HG03095 (cell line): ENCODE data around the gene KEAP1.
"Not testable (repeated sequence)": the region's sequence is repeated elsewhere in the genome, so short reads cannot be mapped to it uniquely, and the experiment has no call there.

Experiments
- ATAC-seq: cut with Tn5 transposase; IDR thresholded peaks from one replicate; pipeline ENCODE4 v1.9.1; 2021; ENCODE audit warnings: moderate library complexity; ENCODE audit not compliant: unreplicated experiment

KEAP1 gene

GRCh38 chr19:10499550-10500246 lies 3.5 kb downstream of the KEAP1 start:
- ATAC-seq = no peak

GRCh38 chr19:10497371-10497770 lies 5.8 kb downstream of the KEAP1 start:
- no peak for ATAC-seq

- ATAC-seq = no peak
Measured at GRCh38 chr19:10491472-10492047, 11.6 kb downstream of the KEAP1 start.

GRCh38 chr19:10486551-10486950 lies 16.6 kb downstream of the KEAP1 start:
- no peak for ATAC-seq

GRCh38 chr19:10478903-10479384 lies 24.2 kb downstream of the KEAP1 start:
- ATAC-seq = no peak

- no peak for ATAC-seq
Measured at GRCh38 chr19:10478476-10478875, 24.7 kb downstream of the KEAP1 start.

- ATAC-seq = no peak
Measured at GRCh38 chr19:10474962-10475451, 28.1 kb downstream of the KEAP1 start.

- no peak for ATAC-seq
Measured at GRCh38 chr19:10473192-10473591, 30.0 kb downstream of the KEAP1 start.

- ATAC-seq = no peak
Measured at GRCh38 chr19:10471909-10472308, 31.2 kb downstream of the KEAP1 start.

GRCh38 chr19:10468133-10468532 lies 35.0 kb downstream of the KEAP1 start:
- ATAC-seq = no peak

- no peak for ATAC-seq
Measured at GRCh38 chr19:10467104-10467706, 36.0 kb downstream of the KEAP1 start.

- no peak for ATAC-seq
Measured at GRCh38 chr19:10464456-10464855, 38.7 kb downstream of the KEAP1 start.

GRCh38 chr19:10462557-10462956 lies 40.6 kb downstream of the KEAP1 start:
- no peak for ATAC-seq

GRCh38 chr19:10462042-10462441 lies 41.1 kb downstream of the KEAP1 start:
- not testable (repeated sequence) for ATAC-seq

GRCh38 chr19:10461047-10461949 lies 41.9 kb downstream of the KEAP1 start:
- peak; percentile 87 for ATAC-seq

GRCh38 chr19:10460714-10461046 lies 42.5 kb downstream of the KEAP1 start:
- no peak for ATAC-seq

GRCh38 chr19:10458733-10459132 lies 44.4 kb downstream of the KEAP1 start:
- not testable (repeated sequence) for ATAC-seq

GRCh38 chr19:10454267-10454666 lies 48.9 kb downstream of the KEAP1 start:
- ATAC-seq = no peak

- no peak for ATAC-seq
Measured at GRCh38 chr19:10453852-10454251, 49.3 kb downstream of the KEAP1 start.

- ATAC-seq = no peak
Measured at GRCh38 chr19:10452726-10453618, 50.2 kb downstream of the KEAP1 start.
